LNCaP clone FGC (cell line): ENCODE measurements around the gene SLC25A13.

ENCODE experiments used
- DNase-seq: peaks from one replicate; pipeline ENCODE4 v3.0.0-alpha.2; 2011; ENCODE audit warnings: low read depth
- H3K4me3 ChIP-seq: 2 replicates; pipeline ENCODE4 v1.5.1; 2011; ENCODE audit warnings: mild to moderate bottlenecking, low read depth, low read length, control low read depth
- TF ChIP-seq, protein P1 (sequence below): IDR thresholded peaks from 2 replicates; pipeline ENCODE4 v1.5.1; 2012; ENCODE audit warnings: mild to moderate bottlenecking; ENCODE audit not compliant: control insufficient read depth, insufficient read depth; ENCODE audit errors: extremely low read depth

The SLC25A13 gene

DNA sequence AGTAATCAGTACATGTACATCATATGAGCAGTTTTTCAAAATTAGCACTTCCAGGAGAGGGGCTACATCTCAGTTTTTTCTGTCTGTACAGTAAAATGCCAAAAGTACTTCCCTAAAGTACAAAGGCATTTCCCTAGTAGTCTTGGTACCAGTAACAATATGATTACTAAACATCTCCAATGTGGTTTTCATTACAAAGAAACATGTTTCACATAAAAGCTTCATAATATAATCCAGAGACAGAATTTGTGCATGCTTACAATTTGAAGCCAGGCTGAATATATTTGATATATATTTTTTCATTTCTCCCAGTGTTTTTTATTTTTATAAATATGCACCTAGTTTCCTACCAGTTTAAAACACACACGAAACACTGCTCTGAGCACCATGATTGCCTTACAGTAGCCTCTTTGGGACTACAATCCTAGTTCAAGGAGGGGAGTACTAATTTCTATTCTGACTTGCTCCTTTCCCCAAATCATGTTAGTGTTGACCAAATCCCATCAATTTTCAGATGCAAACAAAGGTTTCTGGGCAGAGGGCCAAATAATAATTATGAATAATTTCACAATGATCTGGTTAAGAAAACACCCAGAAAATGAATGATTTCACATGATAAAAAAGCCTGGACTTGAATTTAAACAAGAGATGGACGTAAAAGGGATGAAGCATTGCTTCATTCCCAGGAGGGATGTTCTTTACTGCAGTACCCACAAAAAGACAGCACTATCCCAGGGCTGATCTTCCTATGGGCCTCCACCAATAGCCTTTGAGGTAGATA lies 201.3 kb downstream of the SLC25A13 start:
- no peak for DNase-seq
- H3K4me3 ChIP-seq, result no peak overlapping the region
- TF ChIP-seq, protein P1, sequence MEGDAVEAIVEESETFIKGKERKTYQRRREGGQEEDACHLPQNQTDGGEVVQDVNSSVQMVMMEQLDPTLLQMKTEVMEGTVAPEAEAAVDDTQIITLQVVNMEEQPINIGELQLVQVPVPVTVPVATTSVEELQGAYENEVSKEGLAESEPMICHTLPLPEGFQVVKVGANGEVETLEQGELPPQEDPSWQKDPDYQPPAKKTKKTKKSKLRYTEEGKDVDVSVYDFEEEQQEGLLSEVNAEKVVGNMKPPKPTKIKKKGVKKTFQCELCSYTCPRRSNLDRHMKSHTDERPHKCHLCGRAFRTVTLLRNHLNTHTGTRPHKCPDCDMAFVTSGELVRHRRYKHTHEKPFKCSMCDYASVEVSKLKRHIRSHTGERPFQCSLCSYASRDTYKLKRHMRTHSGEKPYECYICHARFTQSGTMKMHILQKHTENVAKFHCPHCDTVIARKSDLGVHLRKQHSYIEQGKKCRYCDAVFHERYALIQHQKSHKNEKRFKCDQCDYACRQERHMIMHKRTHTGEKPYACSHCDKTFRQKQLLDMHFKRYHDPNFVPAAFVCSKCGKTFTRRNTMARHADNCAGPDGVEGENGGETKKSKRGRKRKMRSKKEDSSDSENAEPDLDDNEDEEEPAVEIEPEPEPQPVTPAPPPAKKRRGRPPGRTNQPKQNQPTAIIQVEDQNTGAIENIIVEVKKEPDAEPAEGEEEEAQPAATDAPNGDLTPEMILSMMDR, result no peak

- TF ChIP-seq, protein P1, result no peak
- H3K4me3 ChIP-seq, result no peak overlapping the region
- DNase-seq, result no peak
These were observed 203.4 kb downstream of the SLC25A13 start for GRCh38 chr7:96118449-96119001.

- no peak overlapping the region for H3K4me3 ChIP-seq
- no peak for DNase-seq
- TF ChIP-seq, protein P1, result no peak
These were observed 205.7 kb downstream of the SLC25A13 start for GRCh38 chr7:96116173-96116572.

- H3K4me3 ChIP-seq, result no peak overlapping the region
- DNase-seq, result no peak
- TF ChIP-seq, protein P1, result no peak
These were observed 207.7 kb downstream of the SLC25A13 start for GRCh38 chr7:96114190-96114589.

- no peak for DNase-seq
- TF ChIP-seq, protein P1, result no peak
- no peak overlapping the region for H3K4me3 ChIP-seq
These were observed 210.5 kb downstream of the SLC25A13 start for GRCh38 chr7:96111405-96111804.

- no peak for DNase-seq
- TF ChIP-seq, protein P1, result no peak
- no peak overlapping the region for H3K4me3 ChIP-seq
These were observed 216.9 kb downstream of the SLC25A13 start for GRCh38 chr7:96104984-96105383.
